ENCODE data around the gene LAX1. TPM values are rescaled to one million over a fixed set of nuclear protein-coding genes. Genes with fewer than 3 reads are reported as not detected.

Gene LAX1
- total RNA-seq, 1 donor from 2014 or later, result not detected

DNA sequence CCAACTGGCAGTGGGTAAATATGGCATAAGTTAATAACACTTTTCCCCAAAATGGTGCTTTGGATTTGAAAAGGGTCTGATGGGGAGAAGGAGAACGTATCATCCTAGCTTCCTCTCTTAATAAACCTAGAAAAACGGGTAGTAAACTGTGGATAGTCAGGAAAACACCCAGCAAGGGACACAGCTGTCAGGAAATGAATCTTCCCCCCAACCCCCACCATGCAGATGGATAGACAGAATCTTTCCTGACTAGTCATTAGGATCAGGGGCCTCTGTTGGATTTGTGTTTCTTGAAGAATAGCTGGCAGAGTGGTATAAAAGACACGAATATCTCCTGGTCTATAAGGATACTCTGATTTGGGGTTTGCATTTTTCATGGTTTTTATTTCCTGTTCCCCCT, 22.5 kb upstream of the LAX1 start:
- Histone ChIP-seq H3K36me3 (ENCODE audit: insufficient read depth, low read length) (peaks cover 16% of the 10 kb centered on the region), H3K79me2 (ENCODE audit: insufficient read depth, low read length) (no peaks in the 10 kb centered on the region), H3K4me1 (ENCODE audit: insufficient read depth, low read length) (peaks cover 4% of the 10 kb centered on the region), H3K27me3 (ENCODE audit: insufficient read depth, low read length) (no peaks in the 10 kb centered on the region), H4K20me1 (ENCODE audit: insufficient read depth, low read length) (no peaks in the 10 kb centered on the region), H3K4me3 (ENCODE audit: insufficient read depth, low read depth, low read length) (no peak overlapping the region), H2AFZ (ENCODE audit: low read depth, low read length) (no peak overlapping the region), H3K9me3 (ENCODE audit: insufficient read depth, low read depth, low read length) (no peaks in the 10 kb centered on the region), H3K27ac (ENCODE audit: low read depth, low read length) (no peak overlapping the region), H3K4me2 (ENCODE audit: low read length) (no peak overlapping the region), H3K9ac (ENCODE audit: low read length) (no peak overlapping the region)
- FAIRE-seq (no peak), DNase-seq (ENCODE audit: low read depth) (no peak)
- Mint-ChIP-seq H3K36me3 (ENCODE audit: low read depth, unreplicated experiment) (peaks cover 24% of the 10 kb centered on the region), H3K4me1 (ENCODE audit: low read depth, unreplicated experiment) (peaks cover 24% of the 10 kb centered on the region), H3K4me3 (ENCODE audit: unreplicated experiment) (peak overlapping the region; percentile 56), H3K9me3 (ENCODE audit: unreplicated experiment) (no peaks in the 10 kb centered on the region), H3K27me3 (ENCODE audit: low read depth, unreplicated experiment) (no peaks in the 10 kb centered on the region), H3K27ac (ENCODE audit: unreplicated experiment) (no peak overlapping the region)
- TF ChIP-seq, protein P1, sequence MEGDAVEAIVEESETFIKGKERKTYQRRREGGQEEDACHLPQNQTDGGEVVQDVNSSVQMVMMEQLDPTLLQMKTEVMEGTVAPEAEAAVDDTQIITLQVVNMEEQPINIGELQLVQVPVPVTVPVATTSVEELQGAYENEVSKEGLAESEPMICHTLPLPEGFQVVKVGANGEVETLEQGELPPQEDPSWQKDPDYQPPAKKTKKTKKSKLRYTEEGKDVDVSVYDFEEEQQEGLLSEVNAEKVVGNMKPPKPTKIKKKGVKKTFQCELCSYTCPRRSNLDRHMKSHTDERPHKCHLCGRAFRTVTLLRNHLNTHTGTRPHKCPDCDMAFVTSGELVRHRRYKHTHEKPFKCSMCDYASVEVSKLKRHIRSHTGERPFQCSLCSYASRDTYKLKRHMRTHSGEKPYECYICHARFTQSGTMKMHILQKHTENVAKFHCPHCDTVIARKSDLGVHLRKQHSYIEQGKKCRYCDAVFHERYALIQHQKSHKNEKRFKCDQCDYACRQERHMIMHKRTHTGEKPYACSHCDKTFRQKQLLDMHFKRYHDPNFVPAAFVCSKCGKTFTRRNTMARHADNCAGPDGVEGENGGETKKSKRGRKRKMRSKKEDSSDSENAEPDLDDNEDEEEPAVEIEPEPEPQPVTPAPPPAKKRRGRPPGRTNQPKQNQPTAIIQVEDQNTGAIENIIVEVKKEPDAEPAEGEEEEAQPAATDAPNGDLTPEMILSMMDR (IDR thresholded peaks at IDR 0.05; ENCODE audit: insufficient read depth, low read depth, low read length), result no peak
- TF ChIP-seq EZH2 (IDR thresholded peaks at IDR 0.05; ENCODE audit: insufficient read depth, low read length), result no peak

- TF ChIP-seq, protein P1 (IDR thresholded peaks at IDR 0.05; ENCODE audit: insufficient read depth, low read depth, low read length), result no peak
- no peak for TF ChIP-seq EZH2 (IDR thresholded peaks at IDR 0.05; ENCODE audit: insufficient read depth, low read length)
- Histone ChIP-seq H3K79me2 (ENCODE audit: insufficient read depth, low read length) (no peaks in the 10 kb centered on the region), H3K27ac (ENCODE audit: low read depth, low read length) (no peak overlapping the region), H3K9me3 (ENCODE audit: insufficient read depth, low read depth, low read length) (no peaks in the 10 kb centered on the region), H3K4me2 (ENCODE audit: low read length) (no peak overlapping the region), H3K4me3 (ENCODE audit: insufficient read depth, low read depth, low read length) (no peak overlapping the region), H2AFZ (ENCODE audit: low read depth, low read length) (no peak overlapping the region), H3K36me3 (ENCODE audit: insufficient read depth, low read length) (peaks cover 14% of the 10 kb centered on the region), H4K20me1 (ENCODE audit: insufficient read depth, low read length) (no peaks in the 10 kb centered on the region), H3K9ac (ENCODE audit: low read length) (no peak overlapping the region), H3K27me3 (ENCODE audit: insufficient read depth, low read length) (no peaks in the 10 kb centered on the region), H3K4me1 (ENCODE audit: insufficient read depth, low read length) (peaks cover 4% of the 10 kb centered on the region)
- H3K27ac Mint-ChIP-seq (ENCODE audit: unreplicated experiment), result peak overlapping the region; percentile 41
- peaks cover 24% of the 10 kb centered on the region for H3K4me1 Mint-ChIP-seq (ENCODE audit: low read depth, unreplicated experiment)
- peaks cover 18% of the 10 kb centered on the region for H3K36me3 Mint-ChIP-seq (ENCODE audit: low read depth, unreplicated experiment)
- no peak for FAIRE-seq
- H3K27me3 Mint-ChIP-seq (ENCODE audit: low read depth, unreplicated experiment), result no peaks in the 10 kb centered on the region
- no peak for DNase-seq (ENCODE audit: low read depth)
- H3K4me3 Mint-ChIP-seq (ENCODE audit: unreplicated experiment), result peak overlapping the region; percentile 56
- H3K9me3 Mint-ChIP-seq (ENCODE audit: unreplicated experiment), result no peaks in the 10 kb centered on the region
These were observed 21.9 kb upstream of the LAX1 start for GRCh38 chr1:203743091-203743571.

- H3K27me3 Mint-ChIP-seq (ENCODE audit: low read depth, unreplicated experiment), result no peaks in the 10 kb centered on the region
- Histone ChIP-seq H3K4me2 (ENCODE audit: low read length) (no peak overlapping the region), H3K9ac (ENCODE audit: low read length) (no peak overlapping the region), H3K9me3 (ENCODE audit: insufficient read depth, low read depth, low read length) (no peaks in the 10 kb centered on the region), H3K4me3 (ENCODE audit: insufficient read depth, low read depth, low read length) (no peak overlapping the region), H2AFZ (ENCODE audit: low read depth, low read length) (no peak overlapping the region), H3K27ac (ENCODE audit: low read depth, low read length) (no peak overlapping the region), H3K4me1 (ENCODE audit: insufficient read depth, low read length) (peaks cover 4% of the 10 kb centered on the region), H4K20me1 (ENCODE audit: insufficient read depth, low read length) (no peaks in the 10 kb centered on the region), H3K36me3 (ENCODE audit: insufficient read depth, low read length) (peaks cover 14% of the 10 kb centered on the region), H3K79me2 (ENCODE audit: insufficient read depth, low read length) (no peaks in the 10 kb centered on the region), H3K27me3 (ENCODE audit: insufficient read depth, low read length) (no peaks in the 10 kb centered on the region)
- no peak for TF ChIP-seq EZH2 (IDR thresholded peaks at IDR 0.05; ENCODE audit: insufficient read depth, low read length)
- TF ChIP-seq, protein P1 (IDR thresholded peaks at IDR 0.05; ENCODE audit: insufficient read depth, low read depth, low read length), result no peak
- DNase-seq (ENCODE audit: low read depth) (peak; percentile 30), FAIRE-seq (no peak)
- no peak overlapping the region for H3K27ac Mint-ChIP-seq (ENCODE audit: unreplicated experiment)
- peaks cover 9% of the 10 kb centered on the region for H3K36me3 Mint-ChIP-seq (ENCODE audit: low read depth, unreplicated experiment)
- peaks cover 24% of the 10 kb centered on the region for H3K4me1 Mint-ChIP-seq (ENCODE audit: low read depth, unreplicated experiment)
- H3K4me3 Mint-ChIP-seq (ENCODE audit: unreplicated experiment), result no peak overlapping the region
- H3K9me3 Mint-ChIP-seq (ENCODE audit: unreplicated experiment), result no peaks in the 10 kb centered on the region
These were observed 20.7 kb upstream of the LAX1 start for GRCh38 chr1:203744075-203744972.
